Ovary (tissue), 3 donors: ENCODE measurements around the gene ZNHIT1.

ENCODE experiments used
- CTCF ChIP-seq, 3 donors: fragments of 450-650 bp in 2 of 3; fragments of 200-600 bp in 1 of 3; IDR thresholded peaks; one replicate each; pipeline versions ENCODE4 v1.5.1 to v1.8.0; 2016 to 2022; ENCODE audit warnings: antibody characterized with exemption in 3 of 3, mild to moderate bottlenecking in 1 of 3
- EP300 ChIP-seq: sonication (generic); formaldehyde crosslinking; IDR thresholded peaks from one replicate; pipeline ENCODE4 v1.6.1; 2017; ENCODE audit warnings: antibody characterized with exemption
- POLR2A ChIP-seq: fragments of 450-650 bp; IDR thresholded peaks from one replicate; pipeline ENCODE4 v1.6.1; 2017; ENCODE audit warnings: antibody characterized with exemption, mild to moderate bottlenecking, moderate library complexity
- donor health status: DM: no; HTN: no; CAD: no.

- TF ChIP-seq POLR2A: no peak
- TF ChIP-seq CTCF (IDR thresholded peaks at IDR 0.05): no peak
- no peak for TF ChIP-seq EP300
These were observed 7.7 kb downstream of the ZNHIT1 start for GRCh38 chr7:101225650-101226049.
